Panc1 (cell line): ENCODE measurements around the gene KASH5. TPM values are rescaled to one million over a fixed set of nuclear protein-coding genes. Genes with fewer than 3 reads are reported as not detected.
A peak's percentile ranks its signal among the peaks of the same experiment; 100 is the strongest.

ENCODE experiments used
- ATAC-seq: fragments of 200-7000 bp; cut with Tn5 transposase; 2 replicates; pipeline ENCODE4 v1.9.1; 2020; ENCODE audit warnings: mild to moderate bottlenecking, moderate library complexity
- BruUV-seq: library from RNA; stranded (reverse); fragments of 400-500 nt; replicated peaks from 2 replicates; lab custom pipeline; 2021; lab: Mats Ljungman, UMichigan
- CTCF ChIA-PET: fragments of 300-600 bp; sonication (Branson Sonifier 250); formaldehyde crosslinking; loops from one replicate; lab custom pipeline; 2022; ENCODE audit warnings: antibody characterized with exemption; lab: Charles Lee
- POLR2A ChIA-PET: fragments of 300-600 bp; sonication (Branson Sonifier 250); formaldehyde crosslinking; loops from one replicate; lab custom pipeline; 2022; ENCODE audit warnings: antibody characterized with exemption; lab: Charles Lee
- DNase-seq: peaks from one replicate; pipeline ENCODE4 v3.0.0-alpha.2; 2010; ENCODE audit warnings: low read depth, low spot score
- H3K27ac ChIP-seq: 2 replicates; pipeline ENCODE4 v1.5.1; 2011; ENCODE audit warnings: mild to moderate bottlenecking, low read length, inconsistent platforms
- H3K27me3 ChIP-seq: fragments of 200-500 bp; sonication (Bioruptor generic); 2 replicates; pipeline ENCODE4 v1.6.0; 2014; ENCODE audit warnings: low read length, inconsistent platforms; ENCODE audit not compliant: control insufficient read depth, insufficient read depth
- H3K36me3 ChIP-seq: fragments of 200-500 bp; sonication (Bioruptor generic); 2 replicates; pipeline ENCODE4 v1.5.1; 2014; ENCODE audit warnings: inconsistent platforms, mild to moderate bottlenecking, low read length, moderate library complexity; ENCODE audit not compliant: control insufficient read depth, insufficient read depth
- H3K4me1 ChIP-seq: 2 replicates; pipeline ENCODE4 v1.5.1; 2011; ENCODE audit warnings: inconsistent platforms, mild to moderate bottlenecking, low read length, moderate library complexity; ENCODE audit not compliant: control insufficient read depth, insufficient read depth
- H3K4me3 ChIP-seq, 2 experiments: 2 replicates each; pipeline ENCODE4 v1.5.1; 2011 to 2012; ENCODE audit warnings: low read depth in 2 of 2, low read length in 2 of 2, mild to moderate bottlenecking in 2 of 2, inconsistent platforms in 1 of 2, moderate library complexity in 1 of 2
- H3K9me3 ChIP-seq: fragments of 200-500 bp; sonication (Bioruptor generic); 2 replicates; pipeline ENCODE4 v1.5.1; 2014; ENCODE audit warnings: low read depth, mild to moderate bottlenecking, inconsistent platforms, low read length, moderate library complexity; ENCODE audit not compliant: control insufficient read depth, insufficient read depth
- CTCF ChIP-seq: fragments of 450-650 bp; IDR thresholded peaks from 2 replicates; pipeline ENCODE4 v1.5.1; 2017; ENCODE audit warnings: mild to moderate bottlenecking
- POLR2AphosphoS5 ChIP-seq: IDR thresholded peaks from 2 replicates; pipeline ENCODE4 v1.6.1; 2012; ENCODE audit warnings: mild to moderate bottlenecking, low read depth, low read length, moderate library complexity
- SIN3A ChIP-seq: IDR thresholded peaks from 2 replicates; pipeline ENCODE4 v1.6.1; 2012; ENCODE audit warnings: low read depth, mild to moderate bottlenecking, low read length, moderate library complexity, borderline replicate concordance; ENCODE audit not compliant: insufficient read depth
- TCF7L2 ChIP-seq: IDR thresholded peaks from 2 replicates; pipeline ENCODE4 v1.6.1; 2011; ENCODE audit warnings: mild to moderate bottlenecking, low read depth, low read length, inconsistent platforms
- in situ Hi-C: cut with HindIII; loops from 2 replicates; pipeline ENCODE4 v1.10.0; 2016; ENCODE audit warnings: low sequenced_read_pairs, low pct_unique_long_range_greater_than_20kb
- intact Hi-C: fragments of 100-400 bp; cut with micrococcal nuclease; formaldehyde crosslinking; loops from one replicate; pipeline ENCODE4 v1.10.0; 2022; ENCODE audit not compliant: unreplicated experiment
- total RNA-seq: library from RNA; stranded (reverse); gene quantifications from one replicate; pipeline ENCODE4 v1.2.1, GENCODE V29; 2021; ENCODE audit not compliant: unreplicated experiment
- TF ChIP-seq, protein P1 (sequence below), 2 experiments: IDR thresholded peaks; 2 replicates each; pipeline ENCODE4 v1.6.1; 2011 to 2012; ENCODE audit warnings: low read depth in 2 of 2, control low read depth in 1 of 2, low read length in 1 of 2, mild to moderate bottlenecking in 1 of 2, moderate library complexity in 1 of 2; ENCODE audit not compliant: insufficient read depth in 1 of 2

KASH5 gene
- total RNA-seq, 1 experiment from 2014 or later, result not detected

GRCh38 chr19:49453757-49454240 is 65.8 kb downstream of the KASH5 start:
- H3K9me3 ChIP-seq, result no peaks in the 10 kb centered on the region
- H3K36me3 ChIP-seq, result no peaks in the 10 kb centered on the region; the same call in 1 of the 2 replicates
- peak overlapping the region; percentile 77 to 96 for H3K4me3 ChIP-seq
- POLR2A ChIA-PET, result interaction anchor here (0.6 kb wide), 1 partner anchor 221 kb away, joined by 3 read pairs; no protein-coding TSS in a partner anchor
- intact Hi-C loops, result no loop called here
- DNase-seq (no peak), ATAC-seq (no peak)
- peak overlapping the region; percentile 99 for H3K27ac ChIP-seq
- H3K27me3 ChIP-seq, result no peaks in the 10 kb centered on the region
- CTCF ChIA-PET, result interaction anchor here (0.6 kb wide), 1 partner anchor 74 kb away, joined by 3 read pairs; the partner anchor contains the start of gene RCN3
- TSS peak; percentile 97 for BruUV-seq
- H3K4me1 ChIP-seq, result no peaks in the 10 kb centered on the region; the same call in 1 of the 2 replicates
- TF ChIP-seq POLR2AphosphoS5 (no peak), TCF7L2 (no peak), CTCF (no peak), SIN3A (no peak)
- TF ChIP-seq, protein P1, sequence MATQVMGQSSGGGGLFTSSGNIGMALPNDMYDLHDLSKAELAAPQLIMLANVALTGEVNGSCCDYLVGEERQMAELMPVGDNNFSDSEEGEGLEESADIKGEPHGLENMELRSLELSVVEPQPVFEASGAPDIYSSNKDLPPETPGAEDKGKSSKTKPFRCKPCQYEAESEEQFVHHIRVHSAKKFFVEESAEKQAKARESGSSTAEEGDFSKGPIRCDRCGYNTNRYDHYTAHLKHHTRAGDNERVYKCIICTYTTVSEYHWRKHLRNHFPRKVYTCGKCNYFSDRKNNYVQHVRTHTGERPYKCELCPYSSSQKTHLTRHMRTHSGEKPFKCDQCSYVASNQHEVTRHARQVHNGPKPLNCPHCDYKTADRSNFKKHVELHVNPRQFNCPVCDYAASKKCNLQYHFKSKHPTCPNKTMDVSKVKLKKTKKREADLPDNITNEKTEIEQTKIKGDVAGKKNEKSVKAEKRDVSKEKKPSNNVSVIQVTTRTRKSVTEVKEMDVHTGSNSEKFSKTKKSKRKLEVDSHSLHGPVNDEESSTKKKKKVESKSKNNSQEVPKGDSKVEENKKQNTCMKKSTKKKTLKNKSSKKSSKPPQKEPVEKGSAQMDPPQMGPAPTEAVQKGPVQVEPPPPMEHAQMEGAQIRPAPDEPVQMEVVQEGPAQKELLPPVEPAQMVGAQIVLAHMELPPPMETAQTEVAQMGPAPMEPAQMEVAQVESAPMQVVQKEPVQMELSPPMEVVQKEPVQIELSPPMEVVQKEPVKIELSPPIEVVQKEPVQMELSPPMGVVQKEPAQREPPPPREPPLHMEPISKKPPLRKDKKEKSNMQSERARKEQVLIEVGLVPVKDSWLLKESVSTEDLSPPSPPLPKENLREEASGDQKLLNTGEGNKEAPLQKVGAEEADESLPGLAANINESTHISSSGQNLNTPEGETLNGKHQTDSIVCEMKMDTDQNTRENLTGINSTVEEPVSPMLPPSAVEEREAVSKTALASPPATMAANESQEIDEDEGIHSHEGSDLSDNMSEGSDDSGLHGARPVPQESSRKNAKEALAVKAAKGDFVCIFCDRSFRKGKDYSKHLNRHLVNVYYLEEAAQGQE (IDR thresholded peaks at IDR 0.05; ENCODE audit: insufficient read depth in 1 of 2, low read depth in 2 of 2, low read length in 1 of 2), result no peak
- in situ Hi-C loops, result no loop called here

GRCh38 chr19:49455773-49456172 is 67.7 kb downstream of the KASH5 start:
- Histone ChIP-seq H3K27me3 (no peaks in the 10 kb centered on the region), H3K36me3 (no peaks in the 10 kb centered on the region; the same call in 1 of the 2 replicates), H3K4me3 (no peak overlapping the region), H3K4me1 (no peaks in the 10 kb centered on the region; the same call in 1 of the 2 replicates), H3K27ac (no peak overlapping the region), H3K9me3 (no peaks in the 10 kb centered on the region)
- DNase-seq (no peak), ATAC-seq (no peak)
- in situ Hi-C loops (no loop called here), intact Hi-C loops (no loop called here)
- ChIA-PET CTCF (no interaction called here), POLR2A (no interaction called here)
- BruUV-seq, result no TSS peak
- TF ChIP-seq SIN3A (no peak), POLR2AphosphoS5 (no peak), TCF7L2 (no peak), CTCF (no peak)
- TF ChIP-seq, protein P1 (IDR thresholded peaks at IDR 0.05; ENCODE audit: insufficient read depth in 1 of 2, low read depth in 2 of 2, low read length in 1 of 2), result no peak
